CD4-positive, CD25-positive, alpha-beta regulatory T cell (primary cell): ENCODE results near the gene PLIN4. TPM values are rescaled to one million over a fixed set of nuclear protein-coding genes. Genes with fewer than 3 reads are reported as not detected.

Experiments used
- polyA plus RNA-seq, 4 donors: library from polyadenylated mRNA; unstranded; fragments of 300-500 nt; fragmentation: Illumina TruSeq; gene quantifications; one replicate each; pipeline ENCODE4 v1.2.3, GENCODE V29; 2021
- total RNA-seq: library from RNA; stranded (reverse); gene quantifications from one replicate; pipeline ENCODE4 v1.2.3, GENCODE V29; 2022

PLIN4 gene
- total and polyA plus RNA-seq, 5 donors from 2014 or later: 0.02 to 0.13 (median 0.05) TPM; not detected in 2

Other genes with a start within 250 kb of the PLIN4 start
- not detected for gene SHD, start 239.2 kb downstream of the PLIN4 start, total RNA-seq
- not detected for gene SHD, start 239.2 kb downstream of the PLIN4 start, polyA plus RNA-seq
- 4.8 TPM for gene TMIGD2, start 216.1 kb downstream of the PLIN4 start, total RNA-seq
- gene TMIGD2, start 216.1 kb downstream of the PLIN4 start, polyA plus RNA-seq: 10 to 100 TPM in 2 of 4 donors, 1 to 10 TPM in 2; 4.8 to 17.1 (median 11.1) TPM
- gene FSD1, start 213.9 kb downstream of the PLIN4 start, total RNA-seq: 1.0 TPM
- gene FSD1, start 213.9 kb downstream of the PLIN4 start, polyA plus RNA-seq: 1 to 10 TPM in 1 of 4 donors, under 1 TPM in 1, not detected in 2; 0.76 to 1.6 TPM
- gene STAP2, start 179.7 kb downstream of the PLIN4 start, total RNA-seq: 2.2 TPM
- 1 to 10 TPM; 1.6 to 3.0 (median 2.4) TPM for gene STAP2, start 179.7 kb downstream of the PLIN4 start, polyA plus RNA-seq
- 12.2 TPM for gene MPND, start 174.9 kb downstream of the PLIN4 start, total RNA-seq
- 1 to 10 TPM; 4.9 to 7.2 (median 5.7) TPM for gene MPND, start 174.9 kb downstream of the PLIN4 start, polyA plus RNA-seq
- gene SH3GL1, start 117.9 kb downstream of the PLIN4 start, total RNA-seq: 54.0 TPM
- 10 to 100 TPM; 13.4 to 23.0 (median 17.6) TPM for gene SH3GL1, start 117.9 kb downstream of the PLIN4 start, polyA plus RNA-seq
- 28.9 TPM for gene CHAF1A, start 115.8 kb downstream of the PLIN4 start, total RNA-seq
- 1 to 10 TPM; 2.6 to 5.5 (median 3.6) TPM for gene CHAF1A, start 115.8 kb downstream of the PLIN4 start, polyA plus RNA-seq
- 54.2 TPM for gene UBXN6, start 60.7 kb downstream of the PLIN4 start, total RNA-seq
- gene UBXN6, start 60.7 kb downstream of the PLIN4 start, polyA plus RNA-seq: 1 to 10 TPM; 4.6 to 6.4 (median 4.9) TPM
- gene HDGFL2, start 46.2 kb downstream of the PLIN4 start, total RNA-seq: 32.7 TPM
- 10 to 100 TPM; 11.5 to 12.6 (median 12.2) TPM for gene HDGFL2, start 46.2 kb downstream of the PLIN4 start, polyA plus RNA-seq
- gene PLIN5, start 16.7 kb upstream of the PLIN4 start, total RNA-seq: not detected
- under 1 TPM in 3 of 4 donors, not detected in 1; 0.07 to 0.97 (median 0.25) TPM for gene PLIN5, start 16.7 kb upstream of the PLIN4 start, polyA plus RNA-seq
- 0.49 TPM for gene LRG1, start 21.6 kb upstream of the PLIN4 start, total RNA-seq
- gene LRG1, start 21.6 kb upstream of the PLIN4 start, polyA plus RNA-seq: 1 to 10 TPM in 3 of 4 donors, under 1 TPM in 1; 0.47 to 1.4 (median 1.2) TPM
- gene SEMA6B, start 41.2 kb upstream of the PLIN4 start, total RNA-seq: not detected
- not detected for gene SEMA6B, start 41.2 kb upstream of the PLIN4 start, polyA plus RNA-seq
- 15.9 TPM for gene TNFAIP8L1, start 121.0 kb upstream of the PLIN4 start, total RNA-seq
- gene TNFAIP8L1, start 121.0 kb upstream of the PLIN4 start, polyA plus RNA-seq: 1 to 10 TPM; 6.5 to 7.9 (median 7.4) TPM
- 25.7 TPM for gene MYDGF, start 151.9 kb upstream of the PLIN4 start, total RNA-seq
- 100 to 1,000 TPM in 1 of 4 donors, 10 to 100 TPM in 3; 90.1 to 106 (median 98.5) TPM for gene MYDGF, start 151.9 kb upstream of the PLIN4 start, polyA plus RNA-seq
- 93.3 TPM for gene DPP9, start 205.4 kb upstream of the PLIN4 start, total RNA-seq
- 10 to 100 TPM; 14.3 to 22.8 (median 17.6) TPM for gene DPP9, start 205.4 kb upstream of the PLIN4 start, polyA plus RNA-seq